PC-9 (cell line): ENCODE measurements around the gene TEX261. TPM values are rescaled to one million over a fixed set of nuclear protein-coding genes. Genes with fewer than 3 reads are reported as not detected.

Source experiments
- BruUV-seq: library from RNA; stranded (reverse); fragments of 400-500 nt; replicated peaks from 2 replicates; lab custom pipeline; 2021; lab: Mats Ljungman, UMichigan
- CTCF ChIA-PET: fragments of 300-600 bp; sonication (Branson Sonifier 250); formaldehyde crosslinking; loops from one replicate; lab custom pipeline; 2022; ENCODE audit warnings: antibody characterized with exemption; lab: Charles Lee
- POLR2A ChIA-PET: fragments of 300-600 bp; sonication (Branson Sonifier 250); formaldehyde crosslinking; loops from one replicate; lab custom pipeline; 2022; ENCODE audit warnings: antibody characterized with exemption; ENCODE audit not compliant: unreplicated experiment; lab: Charles Lee
- DNase-seq, 2 experiments: peaks; one replicate each; pipeline versions ENCODE4 v3.0.0 to v3.0.0-alpha.2; 2015 to 2022; ENCODE audit warnings: mixed read lengths in 1 of 2
- H2AFZ ChIP-seq: fragments of 200-600 bp; sonication (generic); 2 replicates; pipeline ENCODE4 v1.8.1; 2017; ENCODE audit warnings: antibody characterized with exemption
- H3F3A ChIP-seq: fragments of 200-600 bp; sonication (generic); 2 replicates; pipeline ENCODE4 v1.8.1; 2017; ENCODE audit warnings: antibody characterized with exemption, mild to moderate bottlenecking, low read depth; ENCODE audit not compliant: insufficient read depth
- H3K27ac ChIP-seq: fragments of 200-600 bp; sonication (generic); 2 replicates; pipeline ENCODE4 v1.6.1; 2016; ENCODE audit warnings: mixed run types
- H3K27me3 ChIP-seq: fragments of 200-600 bp; sonication (generic); 2 replicates; pipeline ENCODE4 v1.6.1; 2016; ENCODE audit warnings: low read depth, mixed run types; ENCODE audit not compliant: insufficient read depth
- H3K36me3 ChIP-seq: fragments of 200-600 bp; sonication (generic); 2 replicates; pipeline ENCODE4 v1.6.1; 2016; ENCODE audit warnings: low read depth, mixed run types
- H3K4me1 ChIP-seq: fragments of 200-600 bp; sonication (generic); replicated peaks from 2 replicates; pipeline ENCODE4 v1.6.1; 2016; ENCODE audit warnings: mixed run types; ENCODE audit not compliant: insufficient read depth
- H3K4me2 ChIP-seq: fragments of 200-600 bp; sonication (generic); 2 replicates; pipeline ENCODE4 v1.6.1; 2017; ENCODE audit warnings: mixed run types
- H3K4me3 ChIP-seq: fragments of 200-600 bp; sonication (generic); 2 replicates; pipeline ENCODE4 v1.6.1; 2016; ENCODE audit warnings: mixed run types
- H3K79me2 ChIP-seq: fragments of 200-600 bp; sonication (generic); 2 replicates; pipeline ENCODE4 v1.6.1; 2017; ENCODE audit warnings: low read depth, mixed run types
- H3K9me2 ChIP-seq: fragments of 200-600 bp; sonication (generic); 2 replicates; pipeline ENCODE4 v1.8.1; 2017; ENCODE audit warnings: mild to moderate bottlenecking; ENCODE audit not compliant: insufficient read depth
- H3K9me3 ChIP-seq: fragments of 200-600 bp; sonication (generic); 2 replicates; pipeline ENCODE4 v1.8.1; 2016; ENCODE audit warnings: low read depth; ENCODE audit not compliant: insufficient read depth
- H4K20me1 ChIP-seq: fragments of 200-600 bp; sonication (generic); 2 replicates; pipeline ENCODE4 v1.8.1; 2017; ENCODE audit not compliant: insufficient read depth
- EZH2 ChIP-seq: fragments of 200-600 bp; sonication (generic); IDR thresholded peaks from 2 replicates; pipeline ENCODE4 v1.8.0; 2017; ENCODE audit warnings: antibody characterized with exemption, low read depth
- intact Hi-C: fragments of 100-400 bp; cut with micrococcal nuclease; formaldehyde crosslinking; loops from one replicate; pipeline ENCODE4 v1.10.0; 2022; ENCODE audit not compliant: unreplicated experiment
- total RNA-seq: library from RNA; stranded (reverse); gene quantifications from 2 replicates; pipeline ENCODE4 v1.2.3, GENCODE V29; 2021
- TF ChIP-seq, protein P1 (sequence below): fragments of 200-600 bp; sonication (generic); conservative IDR thresholded peaks from 2 replicates; pipeline ENCODE4 v1.6.1; 2017; ENCODE audit warnings: mixed run types, antibody characterized with exemption, mild to moderate bottlenecking, moderate library complexity

TEX261 gene
- total RNA-seq, 1 experiment from 2014 or later: 47.6 TPM

DNA sequence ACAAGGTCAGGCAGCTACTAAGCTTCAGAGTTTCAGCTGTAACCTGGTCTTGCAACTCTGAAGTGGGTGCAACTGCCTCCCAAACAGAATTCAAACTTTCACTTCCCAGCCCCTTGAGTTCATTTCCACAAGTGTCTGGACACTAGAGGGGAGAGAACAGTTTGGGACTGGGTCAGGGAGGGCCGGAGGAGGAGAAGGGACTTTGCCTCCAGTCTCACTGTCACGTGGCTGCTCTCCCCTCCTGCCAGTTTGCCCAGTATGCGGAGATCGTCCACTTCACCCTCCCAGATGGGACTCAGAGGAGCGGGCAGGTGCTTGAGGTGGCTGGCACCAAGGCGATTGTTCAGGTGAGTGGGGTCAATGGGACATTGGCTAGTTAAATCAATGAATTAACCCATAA, 36.9 kb downstream of the TEX261 start:
- H3K79me2 ChIP-seq: no peaks in the 10 kb centered on the region
- no peak overlapping the region for H3K27ac ChIP-seq
- H3K9me3 ChIP-seq: no peaks in the 10 kb centered on the region
- TF ChIP-seq, protein P1, sequence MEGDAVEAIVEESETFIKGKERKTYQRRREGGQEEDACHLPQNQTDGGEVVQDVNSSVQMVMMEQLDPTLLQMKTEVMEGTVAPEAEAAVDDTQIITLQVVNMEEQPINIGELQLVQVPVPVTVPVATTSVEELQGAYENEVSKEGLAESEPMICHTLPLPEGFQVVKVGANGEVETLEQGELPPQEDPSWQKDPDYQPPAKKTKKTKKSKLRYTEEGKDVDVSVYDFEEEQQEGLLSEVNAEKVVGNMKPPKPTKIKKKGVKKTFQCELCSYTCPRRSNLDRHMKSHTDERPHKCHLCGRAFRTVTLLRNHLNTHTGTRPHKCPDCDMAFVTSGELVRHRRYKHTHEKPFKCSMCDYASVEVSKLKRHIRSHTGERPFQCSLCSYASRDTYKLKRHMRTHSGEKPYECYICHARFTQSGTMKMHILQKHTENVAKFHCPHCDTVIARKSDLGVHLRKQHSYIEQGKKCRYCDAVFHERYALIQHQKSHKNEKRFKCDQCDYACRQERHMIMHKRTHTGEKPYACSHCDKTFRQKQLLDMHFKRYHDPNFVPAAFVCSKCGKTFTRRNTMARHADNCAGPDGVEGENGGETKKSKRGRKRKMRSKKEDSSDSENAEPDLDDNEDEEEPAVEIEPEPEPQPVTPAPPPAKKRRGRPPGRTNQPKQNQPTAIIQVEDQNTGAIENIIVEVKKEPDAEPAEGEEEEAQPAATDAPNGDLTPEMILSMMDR: no peak
- no peak for TF ChIP-seq EZH2
- no peaks in the 10 kb centered on the region for H3K4me1 ChIP-seq
- CTCF ChIA-PET: no interaction called here
- H3K9me2 ChIP-seq: no peaks in the 10 kb centered on the region
- H3K36me3 ChIP-seq: no peaks in the 10 kb centered on the region
- H3K4me2 ChIP-seq: no peak overlapping the region
- DNase-seq: no peak
- intact Hi-C loops: no loop called here
- no TSS peak for BruUV-seq
- no peaks in the 10 kb centered on the region for H3F3A ChIP-seq
- H3K4me3 ChIP-seq: no peak overlapping the region
- H4K20me1 ChIP-seq: no peaks in the 10 kb centered on the region
- no peaks in the 10 kb centered on the region for H3K27me3 ChIP-seq
- no peak overlapping the region for H2AFZ ChIP-seq
- POLR2A ChIA-PET: no interaction called here

DNA sequence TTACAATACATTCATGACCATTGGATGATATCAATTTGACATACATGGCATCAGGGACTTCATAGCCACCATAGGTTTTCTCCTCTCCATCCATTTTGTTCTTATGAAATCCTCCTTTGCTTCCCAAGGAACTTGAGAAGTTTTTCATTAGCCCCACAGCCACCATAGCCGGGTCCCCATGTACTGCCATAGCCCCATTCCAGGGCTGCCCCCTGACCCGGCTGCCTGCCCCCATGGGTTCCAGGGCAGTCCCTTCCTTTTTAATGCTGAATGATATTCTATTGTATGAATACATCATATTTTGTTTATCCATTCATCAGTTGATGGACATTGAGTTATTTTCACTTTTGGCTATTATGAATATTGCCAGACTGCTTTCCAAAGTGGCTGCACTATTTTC, 38.5 kb downstream of the TEX261 start:
- intact Hi-C loops: no loop called here
- H4K20me1 ChIP-seq: no peaks in the 10 kb centered on the region
- POLR2A ChIA-PET: no interaction called here
- H3K9me3 ChIP-seq: no peaks in the 10 kb centered on the region
- TF ChIP-seq, protein P1: no peak
- no peak for TF ChIP-seq EZH2
- no TSS peak for BruUV-seq
- H3K4me1 ChIP-seq: no peaks in the 10 kb centered on the region
- H3K36me3 ChIP-seq: no peaks in the 10 kb centered on the region
- H3K9me2 ChIP-seq: no peaks in the 10 kb centered on the region
- CTCF ChIA-PET: no interaction called here
- no peaks in the 10 kb centered on the region for H3K27me3 ChIP-seq
- H3K4me3 ChIP-seq: no peak overlapping the region
- H2AFZ ChIP-seq: no peak overlapping the region
- H3K27ac ChIP-seq: no peak overlapping the region
- no peak overlapping the region for H3K4me2 ChIP-seq
- no peaks in the 10 kb centered on the region for H3F3A ChIP-seq
- no peaks in the 10 kb centered on the region for H3K79me2 ChIP-seq
- DNase-seq: no peak

DNA sequence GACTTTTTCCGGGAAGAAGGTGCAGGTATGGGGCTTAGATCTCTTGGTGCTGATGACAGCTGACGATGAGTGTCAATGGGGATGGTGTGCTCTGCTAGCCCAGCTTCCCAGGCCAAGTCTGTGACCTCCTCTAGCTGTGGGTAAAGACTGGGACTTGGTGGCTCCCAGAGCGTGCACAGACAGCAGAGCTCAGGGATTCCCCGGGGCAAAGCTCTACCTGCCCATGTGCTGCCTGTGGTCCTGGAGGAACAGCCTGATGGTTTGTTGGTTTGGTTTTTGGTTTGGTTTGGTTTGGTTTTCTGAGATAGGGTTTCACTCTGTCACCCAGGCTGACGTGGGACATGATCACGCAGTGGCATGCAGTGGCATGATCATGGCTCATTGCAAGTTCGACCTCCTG, 39.8 kb downstream of the TEX261 start:
- no peak overlapping the region for H3K4me2 ChIP-seq
- CTCF ChIA-PET: no interaction called here

More for the DNA sequence above, 39.8 kb downstream of the TEX261 start:
- no peaks in the 10 kb centered on the region for H3F3A ChIP-seq
- H3K79me2 ChIP-seq: no peaks in the 10 kb centered on the region
- H3K36me3 ChIP-seq: no peaks in the 10 kb centered on the region
- H2AFZ ChIP-seq: no peak overlapping the region
- no peaks in the 10 kb centered on the region for H3K9me2 ChIP-seq
- no TSS peak for BruUV-seq
- H3K4me3 ChIP-seq: no peak overlapping the region
- TF ChIP-seq EZH2: no peak
- TF ChIP-seq, protein P1: no peak
- no peak for DNase-seq
- no peaks in the 10 kb centered on the region for H4K20me1 ChIP-seq
- intact Hi-C loops: no loop called here
- H3K9me3 ChIP-seq: no peaks in the 10 kb centered on the region
- POLR2A ChIA-PET: no interaction called here
- H3K27me3 ChIP-seq: no peaks in the 10 kb centered on the region
- H3K27ac ChIP-seq: no peak overlapping the region
- H3K4me1 ChIP-seq: no peaks in the 10 kb centered on the region
